ENCODE data around the gene ELFN1. TPM values are rescaled to one million over a fixed set of nuclear protein-coding genes. Genes with fewer than 3 reads are reported as not detected.

The ELFN1 gene
- total and polyA plus RNA-seq, 10 of the 15 experiments (the other 5 are each of a cell fraction or from before 2014, with no cell fraction given): 0.04 TPM; not detected in 9

- TF ChIP-seq RB1 (IDR thresholded peaks at IDR 0.05; ENCODE audit: borderline replicate concordance) (no peak), NFYA (IDR thresholded peaks at IDR 0.05; ENCODE audit: borderline replicate concordance, low read depth, low read length) (no peak), PKNOX1 (IDR thresholded peaks at IDR 0.05) (no peak), ZNF687 (IDR thresholded peaks at IDR 0.05) (no peak), SIN3A (IDR thresholded peaks at IDR 0.05; ENCODE audit: low read depth, low read length) (no peak)
These were observed 43.7 kb downstream of the ELFN1 start (continued) for GRCh38 chr7:1713502-1714484.

Data from GM12878 (cell line).